ENCODE results near the gene POFUT2.

DNA sequence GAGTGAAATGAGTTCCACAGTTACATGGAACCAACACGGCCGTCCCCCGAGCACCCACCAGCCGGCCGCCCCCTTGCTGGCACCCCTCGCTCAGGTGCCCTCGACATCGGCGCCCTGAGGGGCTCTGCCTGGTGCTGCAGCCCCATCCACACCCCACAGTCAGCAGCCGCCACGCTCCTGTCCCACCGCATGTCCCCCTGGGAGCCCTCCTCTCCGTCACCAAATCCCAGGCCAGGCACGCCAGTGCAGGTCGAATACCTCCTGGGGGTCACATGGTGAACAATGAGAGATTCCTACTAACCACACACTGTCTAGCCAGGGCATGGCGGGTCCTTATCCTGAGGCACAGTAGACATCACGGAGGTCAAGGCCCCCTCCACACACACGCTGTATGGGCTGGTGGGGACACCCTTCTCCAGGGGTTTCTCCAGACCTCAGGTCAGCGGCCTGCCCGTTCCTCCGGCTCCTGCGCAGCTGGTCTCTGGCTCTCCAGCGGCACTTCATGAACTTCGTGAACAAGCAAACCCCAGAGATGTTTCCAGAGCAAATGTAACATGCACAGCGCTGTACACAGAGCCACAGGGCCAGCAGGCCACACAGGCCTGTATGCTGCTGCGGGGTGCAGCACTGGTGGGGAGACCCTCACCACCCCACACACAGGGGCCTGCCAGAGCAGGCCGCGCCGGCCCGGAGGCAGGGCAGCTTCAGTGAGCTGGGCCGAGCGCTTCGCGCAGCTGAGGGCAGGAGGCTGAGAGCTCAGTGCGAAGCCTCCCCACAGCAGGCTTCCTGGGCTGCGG lies 21.8 kb downstream of the POFUT2 start:
- no peak for TF ChIP-seq YY1 (IDR thresholded peaks at IDR 0.05; ENCODE audit: insufficient read depth, insufficient read length)
- TF ChIP-seq SUZ12 (IDR thresholded peaks at IDR 0.05; ENCODE audit: extremely low read depth, insufficient read depth, insufficient read length), result no peak
- TF ChIP-seq ZNF274 (IDR thresholded peaks at IDR 0.05; ENCODE audit: low read depth, low read length), result no peak
